HCT116 (cell line): Measurements from ENCODE around the gene ICAM2.

Experiments
- CTCF ChIP-seq, 3 experiments: fragments of 200-600 bp in 1 of 3; sonication (generic) in 1 of 3; IDR thresholded peaks in 2 of 3; conservative IDR thresholded peaks in 1 of 3; 2 replicates each; pipeline ENCODE4 v1.5.1; 2012 to 2017; ENCODE audit warnings: low read depth in 2 of 3, low read length in 2 of 3, antibody characterized with exemption in 1 of 3, borderline replicate concordance in 1 of 3, control low read depth in 1 of 3, mild to moderate bottlenecking in 1 of 3, mixed read lengths in 1 of 3, mixed run types in 1 of 3, moderate library complexity in 1 of 3; ENCODE audit not compliant: insufficient read depth in 1 of 3
- EZH2phosphoT487 ChIP-seq: fragments of 200-600 bp; IDR thresholded peaks from 2 replicates; pipeline ENCODE4 v1.6.1; 2018; ENCODE audit warnings: antibody characterized with exemption, borderline replicate concordance
- POLR2A ChIP-seq: IDR thresholded peaks from 2 replicates; pipeline ENCODE4 v1.7.0; 2011; ENCODE audit warnings: borderline replicate concordance; ENCODE audit not compliant: insufficient read depth, insufficient read length; ENCODE audit errors: extremely low read depth
- SIN3A ChIP-seq: IDR thresholded peaks from 2 replicates; pipeline ENCODE4 v1.6.1; 2012; ENCODE audit warnings: low read depth
- YY1 ChIP-seq: IDR thresholded peaks from 2 replicates; pipeline ENCODE4 v1.6.1; 2011; ENCODE audit warnings: low read length, low read depth, moderate library complexity, mild to moderate bottlenecking; ENCODE audit not compliant: insufficient replicate concordance; ENCODE audit errors: extremely low read depth
- TF ChIP-seq, protein P1 (sequence below): IDR thresholded peaks from 2 replicates; pipeline ENCODE4 v1.6.1; 2012

GRCh38 chr17:64028874-64029464 lies 8.5 kb upstream of the ICAM2 start:
- TF ChIP-seq SIN3A (no peak), POLR2A (no peak), YY1 (peak; percentile 12), CTCF (IDR thresholded peaks at IDR 0.05 in 2 of 3, conservative IDR thresholded peaks at IDR 0.05 in 1 of 3; ENCODE audit: borderline replicate concordance in 1 of 3, insufficient read depth in 1 of 3, low read depth in 2 of 3, low read length in 2 of 3) (peak; percentile 77 to 95 (median 92)), EZH2phosphoT487 (no peak)
- TF ChIP-seq, protein P1, sequence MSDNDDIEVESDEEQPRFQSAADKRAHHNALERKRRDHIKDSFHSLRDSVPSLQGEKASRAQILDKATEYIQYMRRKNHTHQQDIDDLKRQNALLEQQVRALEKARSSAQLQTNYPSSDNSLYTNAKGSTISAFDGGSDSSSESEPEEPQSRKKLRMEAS, result no peak
